ENCODE data around the gene CDK11A.
"Not testable (repeated sequence)": the region's sequence is repeated elsewhere in the genome, so short reads cannot be mapped to it uniquely, and the experiment has no call there.

DNA sequence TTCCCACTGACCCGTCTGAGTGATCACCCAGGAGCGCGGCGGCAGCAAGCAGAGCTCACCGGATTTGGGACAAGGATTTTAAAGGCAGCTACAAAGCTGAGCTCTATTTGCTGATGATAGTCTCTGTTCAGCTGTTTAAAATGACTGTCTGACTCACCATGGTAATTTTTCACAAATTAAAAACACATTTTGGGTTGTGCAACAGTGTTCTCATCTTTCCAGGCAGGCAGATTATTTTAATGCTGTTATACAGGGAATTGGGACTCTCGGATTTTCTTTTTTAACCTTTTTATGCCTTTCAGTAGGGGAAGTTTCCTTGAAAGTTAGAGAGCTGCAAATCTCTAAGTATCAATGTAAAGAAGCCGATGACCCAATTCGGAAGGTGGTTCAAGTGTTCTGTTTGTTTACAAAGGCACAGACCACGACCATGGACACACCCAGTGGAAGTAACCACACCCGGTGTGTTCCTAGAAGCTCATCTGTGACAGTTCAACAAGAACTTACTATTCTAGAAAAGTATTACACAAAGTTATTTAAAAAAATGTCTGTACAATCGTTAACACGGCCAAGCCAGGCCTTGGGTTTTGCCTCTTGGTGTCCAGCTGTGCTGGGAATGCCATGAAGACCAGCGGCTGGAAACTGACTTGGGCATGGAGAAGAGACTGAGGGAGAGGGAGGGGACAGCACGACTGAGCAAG lies 4.3 kb upstream of the CDK11A start:
- not testable (repeated sequence) for TF ChIP-seq EZH2 (IDR thresholded peaks at IDR 0.05); POLR2AphosphoS5 (IDR thresholded peaks at IDR 0.05; ENCODE audit: borderline replicate concordance, low read depth, low read length)

Measured in SK-N-MC (cell line).